ENCODE measurements around the gene PUDP.

DNA sequence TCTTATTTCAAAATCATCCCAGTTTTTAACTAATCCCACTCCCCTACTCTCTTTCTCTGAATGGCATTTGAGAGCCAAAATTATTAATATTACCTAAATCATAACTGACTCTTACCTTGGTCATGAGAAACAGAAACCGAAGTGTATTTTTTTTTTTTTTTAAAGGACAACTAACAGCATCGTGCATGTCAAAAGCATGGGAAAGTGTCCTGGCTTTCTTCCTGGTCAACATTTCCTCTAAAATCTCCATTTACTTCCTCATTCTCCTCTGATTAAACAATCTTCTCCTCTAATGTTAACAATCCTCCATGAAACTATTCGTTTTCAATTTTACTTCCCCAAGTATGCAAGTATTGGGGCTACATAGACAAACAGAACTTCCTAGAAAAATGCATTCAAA is 2.5 kb downstream of the PUDP start:
- TF ChIP-seq, protein P1, sequence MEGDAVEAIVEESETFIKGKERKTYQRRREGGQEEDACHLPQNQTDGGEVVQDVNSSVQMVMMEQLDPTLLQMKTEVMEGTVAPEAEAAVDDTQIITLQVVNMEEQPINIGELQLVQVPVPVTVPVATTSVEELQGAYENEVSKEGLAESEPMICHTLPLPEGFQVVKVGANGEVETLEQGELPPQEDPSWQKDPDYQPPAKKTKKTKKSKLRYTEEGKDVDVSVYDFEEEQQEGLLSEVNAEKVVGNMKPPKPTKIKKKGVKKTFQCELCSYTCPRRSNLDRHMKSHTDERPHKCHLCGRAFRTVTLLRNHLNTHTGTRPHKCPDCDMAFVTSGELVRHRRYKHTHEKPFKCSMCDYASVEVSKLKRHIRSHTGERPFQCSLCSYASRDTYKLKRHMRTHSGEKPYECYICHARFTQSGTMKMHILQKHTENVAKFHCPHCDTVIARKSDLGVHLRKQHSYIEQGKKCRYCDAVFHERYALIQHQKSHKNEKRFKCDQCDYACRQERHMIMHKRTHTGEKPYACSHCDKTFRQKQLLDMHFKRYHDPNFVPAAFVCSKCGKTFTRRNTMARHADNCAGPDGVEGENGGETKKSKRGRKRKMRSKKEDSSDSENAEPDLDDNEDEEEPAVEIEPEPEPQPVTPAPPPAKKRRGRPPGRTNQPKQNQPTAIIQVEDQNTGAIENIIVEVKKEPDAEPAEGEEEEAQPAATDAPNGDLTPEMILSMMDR (IDR thresholded peaks at IDR 0.05) = no peak
- no peak for TF ChIP-seq POLR2A (IDR thresholded peaks at IDR 0.05)
